K562 (cell line): ENCODE results near the gene HECW1.

Experiments
- BMI1 ChIP-seq: fragments of 150-350 bp; IDR thresholded peaks from 2 replicates; pipeline ENCODE4 v1.6.1; 2014; ENCODE audit warnings: low read length
- CHD1 ChIP-seq: fragments of 200-600 bp; sonication (generic); IDR thresholded peaks from one replicate; pipeline ENCODE4 v1.6.1; 2012; ENCODE audit warnings: mild to moderate bottlenecking, moderate library complexity, low read length, inconsistent platforms
- CREB1 ChIP-seq, 2 experiments: sonication (generic) in 1 of 2; formaldehyde crosslinking in 1 of 2; IDR thresholded peaks; 2 replicates each; pipeline versions ENCODE4 v1.6.1 to v1.8.0; 2012 to 2022; ENCODE audit warnings: inconsistent platforms in 1 of 2, mild to moderate bottlenecking in 1 of 2, missing genetic modification reagents in 1 of 2, moderate library complexity in 1 of 2
- GTF2E2 ChIP-seq: fragments of 200-800 bp; sonication (Bioruptor generic); IDR thresholded peaks from 2 replicates; pipeline ENCODE4 v1.6.1; 2016; ENCODE audit warnings: missing genetic modification characterization, missing compliant biosample characterization
- NONO ChIP-seq, 2 experiments: fragments of 200-400 bp in 1 of 2; fragments of 450-650 bp in 1 of 2; formaldehyde crosslinking in 1 of 2; IDR thresholded peaks; 2 replicates each; pipeline ENCODE4 v1.6.1; 2017; ENCODE audit warnings: low read depth in 2 of 2, mild to moderate bottlenecking in 2 of 2, moderate library complexity in 2 of 2, low read length in 1 of 2
- POLR2AphosphoS5 ChIP-seq: IDR thresholded peaks from 2 replicates; pipeline ENCODE4 v1.6.1; 2011; ENCODE audit warnings: mild to moderate bottlenecking, low read depth, low read length, moderate library complexity; ENCODE audit not compliant: control insufficient read depth, insufficient read depth
- SETDB1 ChIP-seq: IDR thresholded peaks from one replicate; pipeline ENCODE4 v1.6.1; 2012; ENCODE audit warnings: low read length, control low read depth, inconsistent platforms
- SP1 ChIP-seq: sonication (generic); formaldehyde crosslinking; IDR thresholded peaks from 2 replicates; pipeline ENCODE4 v1.8.1; 2022; ENCODE audit warnings: mild to moderate bottlenecking, missing genetic modification reagents
- YY1 ChIP-seq, 3 experiments: IDR thresholded peaks; 2 replicates each; pipeline ENCODE4 v1.6.1; 2011; ENCODE audit warnings: low read length in 2 of 3, mild to moderate bottlenecking in 2 of 3, moderate library complexity in 2 of 3, borderline replicate concordance in 1 of 3, control low read depth in 1 of 3, low read depth in 1 of 3; ENCODE audit not compliant: insufficient read depth in 3 of 3, insufficient replicate concordance in 2 of 3, control insufficient read depth in 1 of 3, insufficient read length in 1 of 3; ENCODE audit errors: extremely low read depth in 1 of 3
- TF ChIP-seq, protein P1 (sequence below), 3 experiments: IDR thresholded peaks in 2 of 3; conservative IDR thresholded peaks in 1 of 3; 2 replicates each; pipeline ENCODE4 v1.5.1; 2011 to 2012; ENCODE audit warnings: low read length in 3 of 3, mild to moderate bottlenecking in 3 of 3, control low read depth in 2 of 3, improper control_type of control experiment in 1 of 3, inconsistent platforms in 1 of 3, low read depth in 1 of 3, mixed read lengths in 1 of 3, moderate library complexity in 1 of 3; ENCODE audit not compliant: insufficient read depth in 2 of 3
- TF ChIP-seq, protein P2 (sequence below): sonication (generic); formaldehyde crosslinking; IDR thresholded peaks from 2 replicates; pipeline ENCODE4 v1.8.1; 2023; ENCODE audit warnings: mild to moderate bottlenecking, missing genetic modification reagents
- TF ChIP-seq, protein P3 (sequence below): fragments of 450-650 bp; IDR thresholded peaks from 2 replicates; pipeline ENCODE4 v1.6.1; 2016; ENCODE audit warnings: mild to moderate bottlenecking
- TF ChIP-seq, protein P4 (sequence below): IDR thresholded peaks from 2 replicates; pipeline ENCODE4 v1.6.1; 2016; ENCODE audit warnings: missing genetic modification characterization, missing compliant biosample characterization

DNA sequence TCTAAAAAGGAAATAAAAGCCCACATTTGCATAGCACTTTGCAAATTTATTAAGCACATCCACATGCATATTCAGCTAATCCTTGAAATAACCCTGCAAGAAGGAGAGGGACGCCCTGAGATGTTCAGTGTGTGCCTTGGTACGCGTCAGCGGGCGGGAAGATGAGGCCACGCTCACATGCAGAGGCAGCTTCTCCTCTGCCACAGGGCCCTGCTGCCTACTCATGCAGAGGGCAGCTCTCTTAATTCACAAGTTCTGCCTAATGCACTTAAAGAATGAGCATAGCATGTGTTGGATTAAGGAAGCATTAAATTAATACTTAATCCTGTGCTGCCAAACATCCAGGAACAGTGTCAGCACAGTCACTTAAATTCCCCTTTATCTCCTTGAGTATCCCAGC, 132.3 kb downstream of the HECW1 start:
- TF ChIP-seq BMI1 (no peak), CREB1 (IDR thresholded peaks at IDR 0.05) (no peak), CREB1 (CRISPR knock-in tag; IDR thresholded peaks at IDR 0.05) (no peak), POLR2AphosphoS5 (no peak), CHD1 (no peak), SP1 (CRISPR knock-in tag) (no peak), YY1 (IDR thresholded peaks at IDR 0.05; ENCODE audit: borderline replicate concordance in 1 of 3, control insufficient read depth in 1 of 3, extremely low read depth in 1 of 3, insufficient read depth in 3 of 3, insufficient read length in 1 of 3, insufficient replicate concordance in 2 of 3, low read depth in 1 of 3, low read length in 2 of 3) (no peak), NONO (IDR thresholded peaks at IDR 0.05; ENCODE audit: low read depth in 2 of 2, low read length in 1 of 2) (no peak), SETDB1 (no peak), GTF2E2 (no peak)
- TF ChIP-seq, protein P1, sequence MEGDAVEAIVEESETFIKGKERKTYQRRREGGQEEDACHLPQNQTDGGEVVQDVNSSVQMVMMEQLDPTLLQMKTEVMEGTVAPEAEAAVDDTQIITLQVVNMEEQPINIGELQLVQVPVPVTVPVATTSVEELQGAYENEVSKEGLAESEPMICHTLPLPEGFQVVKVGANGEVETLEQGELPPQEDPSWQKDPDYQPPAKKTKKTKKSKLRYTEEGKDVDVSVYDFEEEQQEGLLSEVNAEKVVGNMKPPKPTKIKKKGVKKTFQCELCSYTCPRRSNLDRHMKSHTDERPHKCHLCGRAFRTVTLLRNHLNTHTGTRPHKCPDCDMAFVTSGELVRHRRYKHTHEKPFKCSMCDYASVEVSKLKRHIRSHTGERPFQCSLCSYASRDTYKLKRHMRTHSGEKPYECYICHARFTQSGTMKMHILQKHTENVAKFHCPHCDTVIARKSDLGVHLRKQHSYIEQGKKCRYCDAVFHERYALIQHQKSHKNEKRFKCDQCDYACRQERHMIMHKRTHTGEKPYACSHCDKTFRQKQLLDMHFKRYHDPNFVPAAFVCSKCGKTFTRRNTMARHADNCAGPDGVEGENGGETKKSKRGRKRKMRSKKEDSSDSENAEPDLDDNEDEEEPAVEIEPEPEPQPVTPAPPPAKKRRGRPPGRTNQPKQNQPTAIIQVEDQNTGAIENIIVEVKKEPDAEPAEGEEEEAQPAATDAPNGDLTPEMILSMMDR (IDR thresholded peaks at IDR 0.05 in 2 of 3, conservative IDR thresholded peaks at IDR 0.05 in 1 of 3; ENCODE audit: insufficient read depth in 2 of 3, low read depth in 1 of 3, low read length in 3 of 3) = no peak
- TF ChIP-seq, protein P2, sequence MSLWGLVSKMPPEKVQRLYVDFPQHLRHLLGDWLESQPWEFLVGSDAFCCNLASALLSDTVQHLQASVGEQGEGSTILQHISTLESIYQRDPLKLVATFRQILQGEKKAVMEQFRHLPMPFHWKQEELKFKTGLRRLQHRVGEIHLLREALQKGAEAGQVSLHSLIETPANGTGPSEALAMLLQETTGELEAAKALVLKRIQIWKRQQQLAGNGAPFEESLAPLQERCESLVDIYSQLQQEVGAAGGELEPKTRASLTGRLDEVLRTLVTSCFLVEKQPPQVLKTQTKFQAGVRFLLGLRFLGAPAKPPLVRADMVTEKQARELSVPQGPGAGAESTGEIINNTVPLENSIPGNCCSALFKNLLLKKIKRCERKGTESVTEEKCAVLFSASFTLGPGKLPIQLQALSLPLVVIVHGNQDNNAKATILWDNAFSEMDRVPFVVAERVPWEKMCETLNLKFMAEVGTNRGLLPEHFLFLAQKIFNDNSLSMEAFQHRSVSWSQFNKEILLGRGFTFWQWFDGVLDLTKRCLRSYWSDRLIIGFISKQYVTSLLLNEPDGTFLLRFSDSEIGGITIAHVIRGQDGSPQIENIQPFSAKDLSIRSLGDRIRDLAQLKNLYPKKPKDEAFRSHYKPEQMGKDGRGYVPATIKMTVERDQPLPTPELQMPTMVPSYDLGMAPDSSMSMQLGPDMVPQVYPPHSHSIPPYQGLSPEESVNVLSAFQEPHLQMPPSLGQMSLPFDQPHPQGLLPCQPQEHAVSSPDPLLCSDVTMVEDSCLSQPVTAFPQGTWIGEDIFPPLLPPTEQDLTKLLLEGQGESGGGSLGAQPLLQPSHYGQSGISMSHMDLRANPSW = no peak
- TF ChIP-seq, protein P3, sequence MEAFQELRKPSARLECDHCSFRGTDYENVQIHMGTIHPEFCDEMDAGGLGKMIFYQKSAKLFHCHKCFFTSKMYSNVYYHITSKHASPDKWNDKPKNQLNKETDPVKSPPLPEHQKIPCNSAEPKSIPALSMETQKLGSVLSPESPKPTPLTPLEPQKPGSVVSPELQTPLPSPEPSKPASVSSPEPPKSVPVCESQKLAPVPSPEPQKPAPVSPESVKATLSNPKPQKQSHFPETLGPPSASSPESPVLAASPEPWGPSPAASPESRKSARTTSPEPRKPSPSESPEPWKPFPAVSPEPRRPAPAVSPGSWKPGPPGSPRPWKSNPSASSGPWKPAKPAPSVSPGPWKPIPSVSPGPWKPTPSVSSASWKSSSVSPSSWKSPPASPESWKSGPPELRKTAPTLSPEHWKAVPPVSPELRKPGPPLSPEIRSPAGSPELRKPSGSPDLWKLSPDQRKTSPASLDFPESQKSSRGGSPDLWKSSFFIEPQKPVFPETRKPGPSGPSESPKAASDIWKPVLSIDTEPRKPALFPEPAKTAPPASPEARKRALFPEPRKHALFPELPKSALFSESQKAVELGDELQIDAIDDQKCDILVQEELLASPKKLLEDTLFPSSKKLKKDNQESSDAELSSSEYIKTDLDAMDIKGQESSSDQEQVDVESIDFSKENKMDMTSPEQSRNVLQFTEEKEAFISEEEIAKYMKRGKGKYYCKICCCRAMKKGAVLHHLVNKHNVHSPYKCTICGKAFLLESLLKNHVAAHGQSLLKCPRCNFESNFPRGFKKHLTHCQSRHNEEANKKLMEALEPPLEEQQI = no peak
- TF ChIP-seq, protein P4, sequence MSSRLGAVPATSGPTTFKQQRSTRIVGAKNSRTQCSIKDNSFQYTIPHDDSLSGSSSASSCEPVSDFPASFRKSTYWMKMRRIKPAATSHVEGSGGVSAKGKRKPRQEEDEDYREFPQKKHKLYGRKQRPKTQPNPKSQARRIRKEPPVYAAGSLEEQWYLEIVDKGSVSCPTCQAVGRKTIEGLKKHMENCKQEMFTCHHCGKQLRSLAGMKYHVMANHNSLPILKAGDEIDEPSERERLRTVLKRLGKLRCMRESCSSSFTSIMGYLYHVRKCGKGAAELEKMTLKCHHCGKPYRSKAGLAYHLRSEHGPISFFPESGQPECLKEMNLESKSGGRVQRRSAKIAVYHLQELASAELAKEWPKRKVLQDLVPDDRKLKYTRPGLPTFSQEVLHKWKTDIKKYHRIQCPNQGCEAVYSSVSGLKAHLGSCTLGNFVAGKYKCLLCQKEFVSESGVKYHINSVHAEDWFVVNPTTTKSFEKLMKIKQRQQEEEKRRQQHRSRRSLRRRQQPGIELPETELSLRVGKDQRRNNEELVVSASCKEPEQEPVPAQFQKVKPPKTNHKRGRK (tag) = no peak
